Central memory CD8-positive, alpha-beta T cell (primary cell): Measurements from ENCODE around the gene FBXO24.
"Not testable (repeated sequence)": the region's sequence is repeated elsewhere in the genome, so short reads cannot be mapped to it uniquely, and the experiment has no call there.

Experiments
- ATAC-seq: fragments of 150-1000 bp; cut with Tn5 transposase; replicated peaks from 2 replicates; pipeline ENCODE4 v1.10.0; 2022; ENCODE audit warnings: mild to moderate bottlenecking, moderate FRiP score, moderate number of reproducible peaks; ENCODE audit not compliant: poor library complexity, severe bottlenecking; ENCODE audit errors: extremely low read depth
- DNase-seq, 2 donors: peaks; one replicate each; pipeline ENCODE4 v3.0.0; 2021; ENCODE audit warnings: low spot score in 2 of 2
- H3K27ac Mint-ChIP-seq: one replicate; pipeline ENCODE4 v1.8.0; 2022; ENCODE audit warnings: low read depth, mild to moderate bottlenecking, moderate library complexity, mixed read lengths
- H3K27me3 Mint-ChIP-seq: one replicate; pipeline ENCODE4 v1.8.0; 2022; ENCODE audit warnings: mixed read lengths
- H3K36me3 Mint-ChIP-seq: one replicate; pipeline ENCODE4 v1.8.0; 2022; ENCODE audit warnings: mild to moderate bottlenecking, moderate library complexity, mixed read lengths; ENCODE audit not compliant: insufficient read depth
- H3K4me1 Mint-ChIP-seq: one replicate; pipeline ENCODE4 v1.8.0; 2022; ENCODE audit warnings: mixed read lengths
- H3K4me3 Mint-ChIP-seq: one replicate; pipeline ENCODE4 v1.8.0; 2022; ENCODE audit warnings: mild to moderate bottlenecking, moderate library complexity, mixed read lengths
- H3K9me3 Mint-ChIP-seq: one replicate; pipeline ENCODE4 v1.8.0; 2022; ENCODE audit warnings: mixed read lengths

FBXO24 gene

GRCh38 chr7:100563100-100563564 lies 23.0 kb upstream of the FBXO24 start:
- ATAC-seq (no peak), DNase-seq (no peak)
- Mint-ChIP-seq H3K9me3 (no peaks in the 10 kb centered on the region), H3K27me3 (no peaks in the 10 kb centered on the region), H3K36me3 (peaks cover 27% of the 10 kb centered on the region), H3K4me1 (peaks cover 37% of the 10 kb centered on the region), H3K4me3 (no peak overlapping the region), H3K27ac (no peak overlapping the region)

- H3K4me3 Mint-ChIP-seq: no peak overlapping the region
- H3K27me3 Mint-ChIP-seq: no peaks in the 10 kb centered on the region
Observed at GRCh38 chr7:100563809-100564400, 22.2 kb upstream of the FBXO24 start.

DNA sequence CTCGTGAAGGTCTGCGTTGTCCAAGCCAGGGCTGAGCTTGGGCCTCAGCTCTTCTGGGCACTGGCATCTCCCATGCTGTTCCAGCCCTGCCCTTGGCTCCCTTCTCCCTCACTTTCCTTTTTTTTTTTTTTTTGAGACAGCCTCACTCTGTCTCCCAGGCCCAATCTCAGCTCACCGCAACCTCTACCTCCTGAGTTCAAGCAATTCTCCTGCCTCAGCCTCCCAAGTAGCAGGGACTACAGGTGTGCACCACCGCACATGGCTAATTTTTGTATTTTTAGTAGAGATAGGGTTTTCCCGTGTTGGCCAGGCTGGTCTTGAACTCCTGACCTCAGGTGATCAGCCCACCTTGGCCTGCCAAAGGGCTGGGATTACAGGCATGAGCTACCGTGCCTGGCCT lies 21.7 kb upstream of the FBXO24 start:
- not testable (repeated sequence) for H3K27me3 Mint-ChIP-seq, H3K9me3 Mint-ChIP-seq, H3K4me3 Mint-ChIP-seq, DNase-seq, ATAC-seq, H3K27ac Mint-ChIP-seq
- Mint-ChIP-seq H3K4me1 (peaks cover 41% of the 10 kb centered on the region), H3K36me3 (peaks cover 27% of the 10 kb centered on the region)

More at GRCh38 chr7:100563809-100564400, 22.2 kb upstream of the FBXO24 start:
- ATAC-seq (peak; percentile 63), DNase-seq (peak; percentile 76 to 79)
- no peak overlapping the region for H3K27ac Mint-ChIP-seq
- no peaks in the 10 kb centered on the region for H3K9me3 Mint-ChIP-seq
- H3K4me1 Mint-ChIP-seq: peaks cover 41% of the 10 kb centered on the region
- H3K36me3 Mint-ChIP-seq: peaks cover 27% of the 10 kb centered on the region

DNA sequence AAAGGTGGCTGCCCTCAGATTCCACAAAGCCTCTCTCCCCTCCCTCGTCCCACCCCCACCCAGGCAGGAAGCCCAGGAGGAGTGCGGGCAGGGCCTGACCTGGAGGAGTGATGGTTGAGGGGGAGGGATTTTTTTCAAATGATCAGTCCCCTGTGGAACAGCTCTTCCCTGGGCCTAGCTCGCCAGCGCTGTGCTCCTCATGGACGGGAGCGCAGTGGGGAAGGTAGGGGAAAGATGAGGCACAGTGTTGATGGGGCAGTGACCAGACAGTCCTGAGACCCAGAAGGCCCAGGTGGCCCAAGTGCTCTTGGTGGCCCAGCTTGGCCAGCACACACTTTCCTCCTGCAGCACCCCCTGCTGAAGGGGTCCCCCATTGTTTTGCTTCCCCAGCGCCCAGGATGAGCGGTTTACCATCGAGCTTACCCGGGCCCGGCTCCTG lies 21.0 kb upstream of the FBXO24 start:
- no peaks in the 10 kb centered on the region for H3K27me3 Mint-ChIP-seq
- no peak overlapping the region for H3K4me3 Mint-ChIP-seq
- peaks cover 25% of the 10 kb centered on the region for H3K36me3 Mint-ChIP-seq
- no peak overlapping the region for H3K27ac Mint-ChIP-seq
- no peaks in the 10 kb centered on the region for H3K9me3 Mint-ChIP-seq
- peaks cover 38% of the 10 kb centered on the region for H3K4me1 Mint-ChIP-seq
- ATAC-seq (no peak), DNase-seq (no peak)

DNA sequence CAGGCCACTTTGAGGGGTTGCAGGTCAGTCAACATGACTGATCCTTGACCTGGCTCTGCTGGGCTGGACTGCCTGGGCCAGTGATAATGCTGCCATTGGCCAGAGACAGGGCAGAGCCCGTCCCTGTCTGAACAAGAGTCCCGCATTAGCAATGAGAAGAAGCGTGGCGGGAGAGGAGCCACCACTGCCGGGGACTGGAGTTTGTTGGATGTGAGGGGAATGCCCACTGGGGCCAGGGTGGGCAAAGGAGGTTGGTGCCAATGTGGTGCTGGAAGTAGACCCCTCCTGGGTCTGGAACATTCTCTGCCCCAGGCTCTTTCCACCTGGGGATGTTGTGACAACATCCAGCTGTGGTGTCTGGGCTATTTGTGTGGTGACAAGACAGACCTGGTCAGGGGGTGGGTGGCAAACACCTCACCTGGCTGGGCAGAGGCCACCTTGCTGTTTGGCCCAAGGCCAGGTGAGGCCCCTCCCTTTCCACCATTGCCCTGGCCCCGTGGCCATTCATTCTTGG lies 20.1 kb upstream of the FBXO24 start:
- H3K36me3 Mint-ChIP-seq: peaks cover 24% of the 10 kb centered on the region
- ATAC-seq (no peak), DNase-seq (no peak)
- H3K4me3 Mint-ChIP-seq: no peak overlapping the region
- no peaks in the 10 kb centered on the region for H3K9me3 Mint-ChIP-seq
- H3K27ac Mint-ChIP-seq: no peak overlapping the region
- peaks cover 38% of the 10 kb centered on the region for H3K4me1 Mint-ChIP-seq
- H3K27me3 Mint-ChIP-seq: no peaks in the 10 kb centered on the region

- DNase-seq: no peak
- no peaks in the 10 kb centered on the region for H3K9me3 Mint-ChIP-seq
- ATAC-seq: no peak
- no peak overlapping the region for H3K27ac Mint-ChIP-seq
- no peak overlapping the region for H3K4me3 Mint-ChIP-seq
- H3K27me3 Mint-ChIP-seq: no peaks in the 10 kb centered on the region
- peaks cover 43% of the 10 kb centered on the region for H3K4me1 Mint-ChIP-seq
- H3K36me3 Mint-ChIP-seq: peaks cover 19% of the 10 kb centered on the region
Observed at GRCh38 chr7:100567031-100567730, 18.9 kb upstream of the FBXO24 start.

DNA sequence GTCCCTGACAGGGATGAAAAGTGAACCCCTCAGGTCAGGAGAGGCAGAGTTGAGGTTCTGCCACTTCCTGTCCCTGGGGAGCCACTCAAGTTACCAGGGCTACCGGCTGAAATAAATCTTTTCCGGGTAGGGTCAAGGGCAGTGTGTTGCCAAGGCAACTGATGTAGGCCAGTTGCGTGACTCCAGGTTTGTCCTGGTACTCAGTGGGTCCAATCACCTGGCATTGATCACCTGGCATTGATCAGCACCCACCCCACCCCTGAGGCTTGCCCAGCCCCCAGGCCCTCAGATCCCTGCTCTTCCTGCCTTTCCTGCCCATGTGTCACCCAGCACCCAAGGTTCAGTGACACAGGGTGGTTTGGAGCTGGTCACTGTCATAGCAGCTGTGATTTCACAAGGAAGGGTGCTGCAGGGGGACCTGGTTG lies 18.4 kb upstream of the FBXO24 start:
- H3K27ac Mint-ChIP-seq: no peak overlapping the region
- peaks cover 44% of the 10 kb centered on the region for H3K4me1 Mint-ChIP-seq
- DNase-seq: no peak
- ATAC-seq: no peak
- H3K27me3 Mint-ChIP-seq: no peaks in the 10 kb centered on the region
- no peaks in the 10 kb centered on the region for H3K9me3 Mint-ChIP-seq
- H3K4me3 Mint-ChIP-seq: no peak overlapping the region
- peaks cover 16% of the 10 kb centered on the region for H3K36me3 Mint-ChIP-seq

DNA sequence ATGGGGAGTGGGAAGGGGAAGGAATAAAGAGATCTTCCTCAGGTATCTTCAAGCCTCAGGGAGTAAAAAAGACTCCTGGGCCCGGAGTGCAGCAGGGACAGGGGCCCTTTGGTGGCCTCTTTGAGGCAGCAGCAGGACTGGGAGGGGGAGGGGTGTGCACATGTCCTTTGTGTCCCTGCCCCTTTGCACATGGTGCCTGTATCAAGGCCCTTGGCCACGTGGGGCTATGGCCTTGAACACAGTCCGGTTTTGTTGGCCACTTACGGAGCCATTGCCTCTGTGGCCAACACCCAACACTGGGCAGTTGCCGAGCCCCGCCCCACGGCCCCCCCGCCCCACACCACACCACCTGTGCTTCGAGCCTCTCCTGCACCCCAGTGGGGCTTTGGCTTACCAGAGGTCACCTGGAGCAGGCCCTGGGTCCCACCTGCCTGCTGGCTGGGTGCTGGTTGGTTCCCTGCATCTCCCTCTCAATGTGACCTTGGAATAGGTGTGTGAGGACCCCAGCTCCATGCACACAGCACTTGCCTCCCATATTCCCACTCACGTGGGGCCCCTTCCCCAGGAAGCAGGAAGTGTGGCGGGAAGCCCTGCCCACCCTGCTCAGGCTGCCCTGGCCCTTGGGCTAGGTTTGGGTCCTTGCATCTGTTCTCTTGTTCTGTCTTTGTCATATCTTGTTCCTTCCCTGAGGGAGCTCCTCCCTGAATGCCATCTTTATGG lies 17.8 kb upstream of the FBXO24 start:
- no peak for ATAC-seq
- peaks cover 44% of the 10 kb centered on the region for H3K4me1 Mint-ChIP-seq
- H3K27ac Mint-ChIP-seq: peak overlapping the region; percentile 60
- DNase-seq: no peak
- H3K27me3 Mint-ChIP-seq: no peaks in the 10 kb centered on the region
- H3K4me3 Mint-ChIP-seq: peak overlapping the region; percentile 33
- no peaks in the 10 kb centered on the region for H3K9me3 Mint-ChIP-seq
- peaks cover 17% of the 10 kb centered on the region for H3K36me3 Mint-ChIP-seq

DNA sequence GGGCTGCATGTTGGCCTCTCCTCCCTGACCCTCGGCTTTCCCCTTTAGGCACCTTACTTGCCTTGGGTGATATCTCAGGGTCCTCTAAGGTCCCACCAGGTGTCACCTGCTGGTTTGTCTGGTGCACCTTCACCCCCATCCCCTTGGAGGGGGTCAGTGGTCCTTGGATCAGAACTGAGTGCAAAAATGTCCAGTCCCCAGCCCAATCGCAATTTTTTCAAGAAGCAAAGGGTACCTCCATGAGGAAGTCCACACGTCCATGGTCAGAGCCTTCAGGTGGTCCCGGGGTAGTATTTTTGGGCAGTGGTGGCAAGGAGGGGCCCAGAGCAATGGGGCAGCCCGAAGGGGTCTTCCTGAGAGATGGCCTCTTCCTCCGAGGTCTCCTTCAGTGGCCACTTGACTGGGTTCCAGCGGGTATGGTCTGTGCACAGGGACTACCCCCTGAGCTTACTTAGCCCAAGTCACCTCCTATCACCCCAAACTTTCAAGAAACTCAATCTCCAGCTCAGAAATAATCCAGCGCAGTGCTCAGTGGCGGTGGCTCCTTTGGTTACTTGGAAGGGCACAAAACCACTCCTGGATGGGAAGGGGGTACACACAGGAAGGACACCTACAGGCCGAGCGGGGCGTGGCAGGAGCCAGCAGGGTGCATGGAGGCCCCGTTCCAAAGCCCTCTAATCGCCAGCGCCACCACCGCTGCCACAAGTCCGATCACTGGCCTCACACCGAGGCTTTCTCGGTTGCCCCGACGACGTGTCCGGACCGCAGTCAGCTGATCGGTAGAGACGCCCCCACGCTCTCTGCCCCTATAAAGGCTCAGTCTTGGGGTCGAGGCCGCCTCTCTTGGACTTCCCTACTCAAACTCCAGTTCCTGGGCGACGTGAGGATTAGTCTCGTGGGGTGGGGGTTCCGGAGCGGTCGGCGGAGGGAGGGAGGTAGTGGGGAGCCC lies 17.0 kb upstream of the FBXO24 start:
- peak in 1 of 2 donors; percentile 29 for DNase-seq
- Mint-ChIP-seq H3K9me3 (no peaks in the 10 kb centered on the region), H3K4me1 (peaks cover 37% of the 10 kb centered on the region), H3K27me3 (no peaks in the 10 kb centered on the region), H3K4me3 (peak overlapping the region; percentile 33), H3K36me3 (peaks cover 14% of the 10 kb centered on the region), H3K27ac (peak overlapping the region; percentile 67)
- ATAC-seq: peak; percentile 37

DNA sequence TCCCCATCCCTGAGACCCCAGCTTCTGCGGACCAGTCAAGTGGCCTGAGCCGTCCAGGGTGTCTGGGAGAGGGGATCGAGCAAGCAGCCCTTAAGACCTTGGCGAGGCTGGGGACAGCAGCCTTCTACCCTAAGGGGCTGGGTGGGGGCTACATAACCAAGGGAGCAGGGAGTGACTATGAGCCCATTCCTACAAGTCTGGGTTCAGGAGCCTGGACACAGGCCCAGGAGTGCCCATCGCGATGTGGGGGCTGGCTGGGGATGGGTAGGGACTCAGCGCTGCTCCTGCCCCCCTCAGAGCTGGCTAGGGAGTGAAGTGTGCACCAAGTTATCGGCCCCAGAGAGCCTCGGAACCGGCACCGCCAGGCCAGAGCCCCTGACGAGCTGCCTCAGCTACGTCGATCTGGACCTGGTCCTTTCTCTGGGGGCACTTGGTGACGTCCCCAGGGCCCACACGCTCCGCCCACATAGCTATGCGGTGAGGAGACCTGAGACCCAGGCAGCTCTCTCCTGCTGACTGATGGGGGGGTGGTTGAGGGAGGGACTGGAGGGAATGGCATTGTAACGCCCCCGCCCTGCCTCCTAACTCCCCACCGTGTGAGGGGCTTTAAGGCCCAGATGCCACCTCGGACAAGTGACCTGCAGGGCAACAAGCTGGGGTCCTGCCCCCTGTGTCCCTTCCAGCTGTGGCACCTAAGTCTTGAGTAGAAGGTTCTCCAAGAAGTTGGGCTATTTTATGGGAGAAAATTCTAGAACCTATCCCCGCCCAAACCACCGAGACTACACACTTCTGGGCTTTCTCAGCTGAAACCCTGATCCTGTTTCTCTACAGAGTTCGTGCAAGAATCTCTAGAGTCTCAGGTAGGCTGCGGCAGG lies 14.9 kb upstream of the FBXO24 start:
- no peaks in the 10 kb centered on the region for H3K27me3 Mint-ChIP-seq
- no peak overlapping the region for H3K27ac Mint-ChIP-seq
- DNase-seq: no peak
- peaks cover 26% of the 10 kb centered on the region for H3K36me3 Mint-ChIP-seq
- peaks cover 31% of the 10 kb centered on the region for H3K4me1 Mint-ChIP-seq
- H3K9me3 Mint-ChIP-seq: no peaks in the 10 kb centered on the region
- peak overlapping the region; percentile 33 for H3K4me3 Mint-ChIP-seq
- no peak for ATAC-seq

DNA sequence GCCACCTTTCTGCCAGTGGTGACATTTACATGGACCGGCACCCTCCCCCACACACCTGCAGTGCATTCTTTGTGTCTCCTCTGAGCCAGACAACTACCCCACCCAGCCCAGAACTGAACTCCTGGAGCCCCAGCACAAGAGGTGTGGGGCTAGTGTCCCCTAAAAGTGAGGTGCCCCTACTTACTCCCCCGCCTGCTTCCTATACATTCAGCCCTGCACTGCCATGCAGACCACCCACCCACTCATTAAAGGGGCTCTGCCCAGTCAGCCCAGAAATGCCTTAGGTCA lies 14.4 kb upstream of the FBXO24 start:
- peaks cover 27% of the 10 kb centered on the region for H3K4me1 Mint-ChIP-seq
- DNase-seq (no peak), ATAC-seq (no peak)
- peaks cover 28% of the 10 kb centered on the region for H3K36me3 Mint-ChIP-seq
- no peaks in the 10 kb centered on the region for H3K9me3 Mint-ChIP-seq
- H3K27me3 Mint-ChIP-seq: no peaks in the 10 kb centered on the region
- no peak overlapping the region for H3K27ac Mint-ChIP-seq
- no peak overlapping the region for H3K4me3 Mint-ChIP-seq
